Left ventricle myocardium inferior (tissue), 1 donor: Measurements from ENCODE around the gene ZNF518A. TPM values are rescaled to one million over a fixed set of nuclear protein-coding genes. Genes with fewer than 3 reads are reported as not detected.

Experiments
- DNase-seq: peaks from one replicate; pipeline ENCODE4 v3.0.0-alpha.2; 2020
- H3K27ac ChIP-seq: fragments of 200-600 bp; replicated peaks from 2 replicates; pipeline ENCODE4 v1.8.0; 2021
- H3K27me3 ChIP-seq: fragments of 200-600 bp; 2 replicates; pipeline ENCODE4 v1.8.0; 2021; ENCODE audit warnings: low read depth
- H3K36me3 ChIP-seq: fragments of 200-600 bp; 2 replicates; pipeline ENCODE4 v1.8.0; 2021
- H3K4me1 ChIP-seq: fragments of 200-600 bp; 2 replicates; pipeline ENCODE4 v1.8.0; 2021
- H3K4me3 ChIP-seq: fragments of 200-600 bp; 2 replicates; pipeline ENCODE4 v1.8.0; 2021; ENCODE audit warnings: mild to moderate bottlenecking, moderate library complexity
- H3K9me3 ChIP-seq: fragments of 200-600 bp; replicated peaks from 2 replicates; pipeline ENCODE4 v1.8.0; 2021
- CTCF ChIP-seq: fragments of 200-600 bp; IDR thresholded peaks from 2 replicates; pipeline ENCODE4 v1.8.0; 2021; ENCODE audit warnings: antibody characterized with exemption, mild to moderate bottlenecking, borderline replicate concordance
- intact Hi-C: fragments of 100-400 bp; cut with micrococcal nuclease; formaldehyde crosslinking; loops from one replicate; pipeline ENCODE4 v1.11.0; 2022
- total RNA-seq: library from RNA; stranded (reverse); fragmentation: NEBNext Ultra II Directional; extraction: Animal tissue kit (Norgen Biotek cat#: 25700); gene quantifications from one replicate; pipeline ENCODE4 v1.2.1, GENCODE V29; 2021
- donor health status: DM: no; HTN: yes; CAD: no; lungs with severe emphysema.

The ZNF518A gene
- total RNA-seq, 1 donor from 2014 or later, result 8.7 TPM

DNA sequence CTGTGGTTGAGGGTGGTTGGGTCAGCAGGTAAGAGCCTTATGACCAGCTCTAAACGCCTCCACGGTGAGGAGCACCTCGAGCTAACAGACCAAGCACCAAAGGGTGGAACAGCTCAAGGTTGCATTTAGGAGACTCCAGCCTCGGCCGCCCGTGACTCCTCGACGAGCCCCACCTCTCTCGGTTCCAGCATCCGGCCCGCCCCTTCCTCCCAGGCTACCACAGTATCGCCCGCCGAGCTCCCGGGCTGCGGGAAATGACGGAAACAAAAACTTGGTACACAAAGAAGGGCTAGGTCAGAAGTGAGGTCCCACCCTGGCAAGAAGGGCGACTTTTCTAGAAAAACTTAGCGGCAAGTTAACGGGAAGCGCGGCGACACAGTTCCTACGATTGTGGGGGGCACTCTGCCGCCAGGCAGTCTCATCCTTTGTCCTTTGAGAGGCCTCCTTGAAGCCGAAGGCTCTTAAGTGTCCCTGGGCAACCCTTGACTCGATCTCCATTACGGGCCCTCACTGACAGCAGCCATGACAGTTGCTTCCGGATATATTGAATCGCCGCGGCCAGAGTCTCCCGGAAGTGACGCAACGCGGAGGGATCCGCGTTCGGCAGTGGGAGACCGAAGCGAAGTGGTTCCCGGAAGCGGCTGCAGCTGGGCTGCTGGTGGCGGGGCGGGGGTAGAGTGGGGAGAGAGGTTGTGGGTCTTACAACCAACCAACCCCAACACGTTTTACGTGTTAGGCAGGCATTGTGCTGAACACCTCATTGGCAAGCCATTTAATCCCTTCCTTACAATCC is 40.2 kb upstream of the ZNF518A start:
- H3K4me3 ChIP-seq, result peak overlapping the region; percentile 76
- peaks cover 37% of the 10 kb centered on the region for H3K27me3 ChIP-seq
- H3K4me1 ChIP-seq, result peaks cover 10% of the 10 kb centered on the region
- TF ChIP-seq CTCF, result no peak
- H3K27ac ChIP-seq, result peak overlapping the region; percentile 91
- peaks cover 4% of the 10 kb centered on the region for H3K9me3 ChIP-seq
- H3K36me3 ChIP-seq, result no peaks in the 10 kb centered on the region
- peak; percentile 96 for DNase-seq
- intact Hi-C loops, result no loop called here

DNA sequence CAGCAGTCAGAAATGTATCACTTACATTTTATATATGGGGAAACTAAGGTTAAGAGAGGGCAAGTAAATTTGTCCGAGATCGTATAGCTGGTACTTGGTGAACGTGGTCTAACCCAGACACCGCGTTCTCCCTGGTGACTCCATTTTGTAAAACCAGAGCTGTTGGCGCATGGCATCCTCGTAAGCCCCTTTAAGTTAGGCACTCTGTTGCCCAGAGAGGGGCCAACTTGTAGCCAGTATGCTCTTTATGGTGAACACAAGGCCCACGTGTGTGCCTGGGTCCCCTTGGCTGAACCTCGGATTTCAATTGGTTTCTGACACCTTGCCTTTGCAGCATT is 39.7 kb upstream of the ZNF518A start:
- DNase-seq, result no peak
- intact Hi-C loops, result no loop called here
- peaks cover 43% of the 10 kb centered on the region for H3K27me3 ChIP-seq
- peak overlapping the region; percentile 91 for H3K27ac ChIP-seq
- peaks cover 10% of the 10 kb centered on the region for H3K4me1 ChIP-seq
- H3K9me3 ChIP-seq, result peaks cover 4% of the 10 kb centered on the region
- H3K4me3 ChIP-seq, result peak overlapping the region; percentile 76
- TF ChIP-seq CTCF, result no peak
- no peaks in the 10 kb centered on the region for H3K36me3 ChIP-seq

DNA sequence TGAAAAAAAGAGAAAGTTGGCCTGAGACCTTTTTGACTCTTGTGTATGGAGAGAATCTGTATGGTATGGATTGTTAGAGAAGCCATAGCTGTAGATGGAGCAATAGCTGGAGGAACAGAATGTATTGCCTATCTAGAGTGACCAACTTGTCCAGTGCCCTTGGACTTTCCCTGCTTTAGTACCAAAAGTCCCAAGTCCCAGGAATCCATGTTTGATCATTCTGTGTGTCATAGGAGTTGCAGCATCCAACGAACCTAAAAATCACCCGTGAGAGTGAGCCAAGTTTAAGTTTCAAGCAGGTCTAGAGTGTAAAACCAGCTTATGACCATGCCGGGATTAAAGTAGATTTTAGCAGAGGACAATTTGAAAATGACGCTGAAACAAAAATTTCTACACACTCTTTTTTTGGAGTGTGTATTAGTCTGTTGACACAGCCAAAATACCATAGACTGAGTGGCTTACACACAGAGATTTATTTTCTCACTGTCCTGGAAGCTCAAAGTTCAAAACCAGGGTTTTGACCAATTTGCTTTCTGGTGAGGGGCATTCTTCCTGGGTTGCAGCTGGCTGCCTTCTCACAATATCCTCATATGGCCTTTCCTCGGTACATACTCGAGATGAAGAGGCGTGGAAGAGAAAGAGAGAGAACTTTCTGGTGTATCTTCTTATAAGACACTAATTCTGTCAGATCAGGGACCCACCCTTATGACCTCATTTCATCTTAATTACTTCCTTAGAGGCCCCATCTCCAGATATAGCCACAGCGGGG is 36.9 kb upstream of the ZNF518A start:
- peaks cover 70% of the 10 kb centered on the region for H3K27me3 ChIP-seq
- intact Hi-C loops, result no loop called here
- no peak overlapping the region for H3K27ac ChIP-seq

DNA sequence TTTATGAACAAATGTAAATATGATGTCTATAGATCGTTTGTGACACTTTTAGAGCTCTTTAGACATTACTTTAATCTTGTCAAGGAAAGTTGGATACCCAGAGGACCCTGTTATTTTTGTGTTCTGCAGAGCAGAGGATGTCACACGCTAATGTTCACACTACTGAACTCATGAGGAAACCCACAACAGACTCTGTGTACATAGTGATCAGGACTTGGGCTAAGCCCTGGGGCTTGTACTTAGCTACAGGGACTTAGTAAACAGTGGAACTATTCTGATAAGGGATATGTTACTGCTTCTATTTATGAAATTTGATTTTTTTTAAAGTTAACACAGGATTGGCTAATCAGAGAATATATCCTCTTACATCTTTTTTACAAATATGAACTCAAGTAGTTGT is 36.1 kb upstream of the ZNF518A start:
- Histone ChIP-seq H3K9me3 (peaks cover 4% of the 10 kb centered on the region), H3K4me1 (peaks cover 10% of the 10 kb centered on the region), H3K27me3 (peaks cover 78% of the 10 kb centered on the region), H3K27ac (no peak overlapping the region), H3K36me3 (no peaks in the 10 kb centered on the region), H3K4me3 (no peak overlapping the region)
- intact Hi-C loops, result no loop called here
- no peak for TF ChIP-seq CTCF
- no peak for DNase-seq

More for the DNA sequence above, 36.9 kb upstream of the ZNF518A start:
- Histone ChIP-seq H3K4me3 (no peak overlapping the region), H3K4me1 (peaks cover 10% of the 10 kb centered on the region), H3K9me3 (peaks cover 4% of the 10 kb centered on the region), H3K36me3 (no peaks in the 10 kb centered on the region)
- no peak for TF ChIP-seq CTCF
- DNase-seq, result no peak

- no peak overlapping the region for H3K27ac ChIP-seq
- no peak overlapping the region for H3K4me3 ChIP-seq
- H3K27me3 ChIP-seq, result peaks cover 98% of the 10 kb centered on the region
- no peaks in the 10 kb centered on the region for H3K9me3 ChIP-seq
- DNase-seq, result no peak
- no peak for TF ChIP-seq CTCF
- H3K36me3 ChIP-seq, result no peaks in the 10 kb centered on the region
- intact Hi-C loops, result no loop called here
- H3K4me1 ChIP-seq, result no peaks in the 10 kb centered on the region
Observed at GRCh38 chr10:96096958-96097357, 33.1 kb upstream of the ZNF518A start.
